Trophoblast cell (in vitro differentiated cells and primary cell): ENCODE data around the gene ASB2.

Experiments
- DNase-seq, 2 donors: peaks; one replicate each; pipeline ENCODE4 v3.0.0-alpha.2; 2016
- H2AFZ ChIP-seq: 2 replicates; pipeline ENCODE4 v1.6.1; 2013; ENCODE audit warnings: low read length, moderate library complexity, mild to moderate bottlenecking; ENCODE audit not compliant: insufficient read depth, poor library complexity
- H2AK5ac ChIP-seq: 2 replicates; pipeline ENCODE4 v1.6.1; 2013; ENCODE audit warnings: mild to moderate bottlenecking, low read length
- H2BK120ac ChIP-seq: 2 replicates; pipeline ENCODE4 v1.6.1; 2013; ENCODE audit warnings: low read length, mild to moderate bottlenecking, moderate library complexity; ENCODE audit not compliant: insufficient read depth, poor library complexity
- H2BK12ac ChIP-seq: 2 replicates; pipeline ENCODE4 v1.6.1; 2013; ENCODE audit warnings: mild to moderate bottlenecking, low read length, moderate library complexity
- H2BK5ac ChIP-seq: 2 replicates; pipeline ENCODE4 v1.6.1; 2013; ENCODE audit warnings: low read length, low read depth, moderate library complexity, mild to moderate bottlenecking; ENCODE audit not compliant: poor library complexity
- H3K14ac ChIP-seq: 2 replicates; pipeline ENCODE4 v1.6.1; 2013; ENCODE audit warnings: mild to moderate bottlenecking, low read length
- H3K18ac ChIP-seq: 2 replicates; pipeline ENCODE4 v1.6.1; 2013; ENCODE audit warnings: mild to moderate bottlenecking, low read length
- H3K23ac ChIP-seq: 2 replicates; pipeline ENCODE4 v1.6.1; 2013; ENCODE audit warnings: low read length
- H3K27ac ChIP-seq: 2 replicates; pipeline ENCODE4 v1.5.1; 2013; ENCODE audit warnings: low read depth, mild to moderate bottlenecking, inconsistent platforms, low read length, moderate library complexity
- H3K27me3 ChIP-seq: 2 replicates; pipeline ENCODE4 v1.6.1; 2013; ENCODE audit warnings: inconsistent platforms, mild to moderate bottlenecking, low read length, moderate library complexity; ENCODE audit not compliant: insufficient read depth
- H3K36me3 ChIP-seq, 2 experiments: 1 replicate in 1 of 2; 2 replicates in 1 of 2; pipeline ENCODE4 v1.6.1; 2013; ENCODE audit warnings: low read length in 2 of 2, mild to moderate bottlenecking in 2 of 2, moderate library complexity in 1 of 2; ENCODE audit not compliant: insufficient read depth in 2 of 2, control insufficient read depth in 1 of 2
- H3K4ac ChIP-seq: 2 replicates; pipeline ENCODE4 v1.6.1; 2013; ENCODE audit warnings: low read depth, mild to moderate bottlenecking, low read length, moderate library complexity
- H3K4me1 ChIP-seq, 2 experiments: 1 replicate in 1 of 2; 2 replicates in 1 of 2; pipeline ENCODE4 v1.6.1; 2013; ENCODE audit warnings: low read length in 2 of 2, mild to moderate bottlenecking in 2 of 2, moderate library complexity in 1 of 2; ENCODE audit not compliant: insufficient read depth in 2 of 2, control insufficient read depth in 1 of 2
- H3K4me2 ChIP-seq: 2 replicates; pipeline ENCODE4 v1.6.1; 2013; ENCODE audit warnings: inconsistent platforms, mild to moderate bottlenecking, low read length, moderate library complexity
- H3K4me3 ChIP-seq: 2 replicates; pipeline ENCODE4 v1.5.1; 2013; ENCODE audit warnings: mild to moderate bottlenecking, low read depth, low read length, inconsistent platforms
- H3K79me1 ChIP-seq: one replicate; pipeline ENCODE4 v1.6.1; 2013; ENCODE audit warnings: low read length
- H3K79me2 ChIP-seq: 2 replicates; pipeline ENCODE4 v1.6.1; 2013; ENCODE audit warnings: low read length, mild to moderate bottlenecking; ENCODE audit not compliant: control insufficient read depth, insufficient read depth, poor library complexity
- H3K9ac ChIP-seq: 2 replicates; pipeline ENCODE4 v1.6.1; 2013; ENCODE audit warnings: mild to moderate bottlenecking, low read length
- H3K9me3 ChIP-seq: 2 replicates; pipeline ENCODE4 v1.6.1; 2013; ENCODE audit warnings: low read depth, mild to moderate bottlenecking, control low read depth, inconsistent platforms, low read length; ENCODE audit not compliant: insufficient read depth
- H4K12ac ChIP-seq: 2 replicates; pipeline ENCODE4 v1.6.1; 2013; ENCODE audit warnings: low read depth, mild to moderate bottlenecking, low read length, moderate library complexity
- H4K8ac ChIP-seq: 2 replicates; pipeline ENCODE4 v1.6.1; 2013; ENCODE audit warnings: low read depth, mild to moderate bottlenecking, low read length, moderate library complexity
- H4K91ac ChIP-seq: one replicate; pipeline ENCODE4 v1.6.1; 2013; ENCODE audit warnings: low read depth, mild to moderate bottlenecking, low read length, moderate library complexity
- WGBS: extraction: QIAGEN DNeasy Blood & Tissue Kit; methylation state at CpG from one replicate; pipeline ENCODE4 v1.1.7; 2013; ENCODE audit warnings: missing lambda C conversion rate; ENCODE audit not compliant: insufficient read length, insufficient coverage; ENCODE audit errors: extremely low coverage; 5-methylcytosine and 5-hydroxymethylcytosine counted together

The ASB2 gene

DNA sequence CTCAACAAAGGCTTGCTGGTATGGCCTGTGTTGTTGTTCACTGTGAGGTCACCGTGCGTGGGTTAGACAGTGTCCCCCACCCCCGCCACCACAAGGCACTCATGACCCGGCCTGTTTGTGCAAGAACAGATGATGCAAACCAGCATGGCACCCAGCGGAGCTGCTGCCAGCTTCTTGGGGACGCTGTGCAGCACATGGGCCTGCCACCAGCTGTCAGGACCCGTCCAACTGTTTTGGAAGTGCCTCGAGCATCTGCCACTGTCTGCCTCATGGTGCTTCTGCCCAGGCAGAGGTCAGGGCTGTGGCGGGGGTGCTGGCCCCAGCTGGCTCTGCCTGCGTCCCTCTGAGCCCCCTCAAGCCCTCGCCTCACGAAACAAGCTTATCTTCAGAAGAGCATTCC is 1.5 kb downstream of the ASB2 start:
- no peak for DNase-seq
- Histone ChIP-seq H3K9ac (no peak overlapping the region), H3K27me3 (no peaks in the 10 kb centered on the region), H2AK5ac (no peak overlapping the region), H4K12ac (no peak overlapping the region), H3K4me2 (no peak overlapping the region), H2BK12ac (no peak overlapping the region), H3K36me3 (no peaks in the 10 kb centered on the region), H3K27ac (no peak overlapping the region), H2BK120ac (no peak overlapping the region), H2BK5ac (no peak overlapping the region), H3K14ac (no peak overlapping the region), H2AFZ (no peak overlapping the region), H3K79me2 (no peaks in the 10 kb centered on the region), H3K23ac (no peak overlapping the region), H3K4ac (no peak overlapping the region), H3K9me3 (no peaks in the 10 kb centered on the region), H3K4me1 (no peaks in the 10 kb centered on the region), H3K4me3 (no peak overlapping the region), H3K18ac (no peak overlapping the region), H4K8ac (no peak overlapping the region), H3K79me1 (no peaks in the 10 kb centered on the region), H4K91ac (no peak overlapping the region)
- no CpG with 5 or more reads among the region's 12 CpGs for WGBS

DNA sequence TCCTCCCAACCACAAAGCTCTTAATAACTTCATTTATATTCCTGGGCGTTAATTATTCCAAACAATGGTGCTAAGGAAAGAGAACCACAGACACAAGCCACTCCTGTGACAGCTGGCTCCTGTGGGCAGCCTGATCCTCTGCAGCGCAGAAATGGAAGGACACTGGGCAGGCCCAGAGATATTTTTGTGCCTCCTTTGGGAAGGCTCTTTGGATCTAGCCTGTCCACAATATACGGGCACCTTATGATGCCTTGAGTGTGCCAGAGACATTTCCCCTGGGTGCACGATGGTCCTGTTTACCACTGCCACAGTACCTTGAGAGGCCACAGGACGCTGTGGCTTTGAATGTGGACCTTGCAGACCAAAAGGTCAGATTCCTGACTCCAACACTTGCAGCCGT is 2.1 kb downstream of the ASB2 start:
- H4K8ac ChIP-seq = no peak overlapping the region
- H2BK12ac ChIP-seq = no peak overlapping the region
- no peak overlapping the region for H3K18ac ChIP-seq
- no CpG with 5 or more reads among the region's 6 CpGs for WGBS
- H3K4me3 ChIP-seq = no peak overlapping the region
- H3K4me2 ChIP-seq = no peak overlapping the region
- no peak overlapping the region for H2BK120ac ChIP-seq
- no peak overlapping the region for H3K14ac ChIP-seq
- no peaks in the 10 kb centered on the region for H3K4me1 ChIP-seq
- no peaks in the 10 kb centered on the region for H3K9me3 ChIP-seq
- no peak overlapping the region for H4K91ac ChIP-seq
- no peak overlapping the region for H3K27ac ChIP-seq
- no peaks in the 10 kb centered on the region for H3K27me3 ChIP-seq
- no peaks in the 10 kb centered on the region for H3K79me1 ChIP-seq
- no peak overlapping the region for H2AK5ac ChIP-seq
- H2BK5ac ChIP-seq = no peak overlapping the region
- H4K12ac ChIP-seq = no peak overlapping the region
- H3K79me2 ChIP-seq = no peaks in the 10 kb centered on the region
- DNase-seq = no peak
- no peak overlapping the region for H3K23ac ChIP-seq
- H3K36me3 ChIP-seq = no peaks in the 10 kb centered on the region
- no peak overlapping the region for H2AFZ ChIP-seq
- no peak overlapping the region for H3K4ac ChIP-seq
- H3K9ac ChIP-seq = no peak overlapping the region

DNA sequence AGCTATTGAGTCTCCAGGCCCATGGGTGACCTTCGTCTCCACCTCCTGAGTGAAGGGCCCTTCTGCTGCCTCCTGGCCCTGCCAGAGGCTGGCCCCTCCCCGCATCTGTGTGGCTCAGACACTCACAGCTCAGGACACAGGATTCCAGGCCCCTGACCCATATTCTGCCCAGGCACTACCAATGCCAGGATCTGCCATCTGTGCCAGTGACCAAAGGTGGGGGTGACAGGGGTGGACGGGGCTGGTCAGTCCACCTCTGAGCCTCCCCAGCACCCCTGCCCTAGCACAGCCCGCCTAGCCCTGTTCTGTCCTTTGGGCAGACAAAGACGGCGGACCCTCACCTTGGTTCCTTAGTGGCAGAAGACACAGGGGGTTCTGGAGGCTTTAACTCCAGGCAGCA is 2.8 kb downstream of the ASB2 start:
- Histone ChIP-seq H3K14ac (no peak overlapping the region), H2BK120ac (no peak overlapping the region), H4K12ac (no peak overlapping the region), H3K79me2 (no peaks in the 10 kb centered on the region), H2BK12ac (no peak overlapping the region), H3K27ac (no peak overlapping the region), H3K27me3 (no peaks in the 10 kb centered on the region), H2BK5ac (no peak overlapping the region), H3K79me1 (no peaks in the 10 kb centered on the region), H4K8ac (no peak overlapping the region), H2AK5ac (no peak overlapping the region), H4K91ac (no peak overlapping the region), H3K4me1 (no peaks in the 10 kb centered on the region), H3K23ac (no peak overlapping the region), H3K4me2 (no peak overlapping the region), H3K4ac (no peak overlapping the region), H3K18ac (no peak overlapping the region), H2AFZ (no peak overlapping the region), H3K4me3 (no peak overlapping the region), H3K36me3 (no peaks in the 10 kb centered on the region), H3K9ac (no peak overlapping the region), H3K9me3 (no peaks in the 10 kb centered on the region)
- no peak for DNase-seq
- no CpG with 5 or more reads among the region's 6 CpGs for WGBS

DNA sequence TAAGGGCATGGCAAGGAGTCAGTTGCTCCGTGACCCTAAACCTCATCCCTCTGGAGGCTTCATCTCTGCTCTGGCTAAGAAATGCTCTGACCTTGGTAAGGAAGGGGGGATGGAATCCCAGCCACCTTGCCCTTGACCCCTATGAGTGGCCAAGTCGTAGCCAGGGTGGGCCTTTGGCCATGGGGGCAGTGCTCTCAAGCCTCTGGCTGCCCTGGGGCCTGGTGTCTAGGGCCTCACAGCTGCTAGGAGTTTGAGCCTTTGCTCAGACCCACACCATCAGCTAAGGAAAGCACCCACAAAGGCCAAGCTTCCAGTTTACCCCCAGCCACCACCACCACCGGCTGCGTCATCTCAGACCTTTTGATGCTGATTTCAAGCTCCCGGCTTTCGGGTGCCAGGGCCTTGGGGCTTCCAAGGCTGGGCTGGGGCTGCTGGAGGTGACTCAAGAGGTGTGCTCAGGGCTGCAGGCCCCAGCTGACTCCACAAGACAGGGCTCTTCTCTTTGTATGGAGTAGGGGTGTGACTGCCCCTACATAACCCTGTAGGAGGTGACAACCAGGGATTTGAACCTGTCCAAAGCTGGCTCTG is 3.7 kb downstream of the ASB2 start:
- no peak overlapping the region for H3K23ac ChIP-seq
- no peaks in the 10 kb centered on the region for H3K79me1 ChIP-seq
- H3K4ac ChIP-seq = no peak overlapping the region
- no peak overlapping the region for H3K14ac ChIP-seq
- H2BK120ac ChIP-seq = no peak overlapping the region
- no peak overlapping the region for H4K8ac ChIP-seq
- no peak overlapping the region for H2AK5ac ChIP-seq
- H4K12ac ChIP-seq = no peak overlapping the region
- no peak overlapping the region for H3K27ac ChIP-seq
- no peaks in the 10 kb centered on the region for H3K27me3 ChIP-seq
- no peak overlapping the region for H3K9ac ChIP-seq
- H4K91ac ChIP-seq = no peak overlapping the region
- H3K4me3 ChIP-seq = no peak overlapping the region
- no peaks in the 10 kb centered on the region for H3K4me1 ChIP-seq
- H3K18ac ChIP-seq = no peak overlapping the region
- no peaks in the 10 kb centered on the region for H3K36me3 ChIP-seq
- no peak overlapping the region for H2BK5ac ChIP-seq
- H3K9me3 ChIP-seq = no peaks in the 10 kb centered on the region
- no peak overlapping the region for H2AFZ ChIP-seq
- DNase-seq = no peak
- H3K4me2 ChIP-seq = no peak overlapping the region
- H3K79me2 ChIP-seq = no peaks in the 10 kb centered on the region
- no CpG with 5 or more reads among the region's 6 CpGs for WGBS
- no peak overlapping the region for H2BK12ac ChIP-seq
